Endothelial cell of umbilical vein (primary cell): ENCODE results near the gene KRTAP19-1. TPM values are rescaled to one million over a fixed set of nuclear protein-coding genes. Genes with fewer than 3 reads are reported as not detected.

Experiments used
- BruUV-seq: library from RNA; stranded (reverse); fragments of 400-500 nt; replicated peaks from 2 replicates; lab custom pipeline; 2021; lab: Mats Ljungman, UMichigan
- CTCF ChIA-PET: fragments of 300-600, 350-600 bp; sonication (Branson Sonifier 250); formaldehyde crosslinking; loops from one replicate; lab custom pipeline; 2021; ENCODE audit warnings: antibody characterized with exemption, inconsistent platforms; lab: Charles Lee
- POLR2A ChIA-PET: fragments of 300-600, 350-600 bp; sonication (Branson Sonifier 250); formaldehyde crosslinking; loops from one replicate; lab custom pipeline; 2021; ENCODE audit warnings: antibody characterized with exemption, inconsistent platforms; lab: Charles Lee
- DNase-seq: peaks from one replicate; pipeline ENCODE4 v3.0.0-alpha.2; 2011; ENCODE audit warnings: low read depth, low spot score
- FAIRE-seq: peaks from 2 replicates; lab custom pipeline; 2011; peaks lifted over from hg19 to GRCh38; lab: Jason Lieb, UNC
- H2AFZ ChIP-seq: 2 replicates; pipeline ENCODE4 v1.6.0; 2012; ENCODE audit warnings: low read depth, low read length, control low read depth, inconsistent platforms
- H3K27ac ChIP-seq: 2 replicates; pipeline ENCODE4 v1.5.1; 2011; ENCODE audit warnings: low read depth, mild to moderate bottlenecking, control low read depth, low read length, moderate library complexity; ENCODE audit not compliant: insufficient read depth
- H3K27me3 ChIP-seq, 2 experiments: 2 replicates each; pipeline versions ENCODE4 v1.6.0 to v1.6.1; 2011; ENCODE audit warnings: low read length in 2 of 2, mixed read lengths in 1 of 2; ENCODE audit not compliant: control insufficient read depth in 2 of 2, insufficient read depth in 2 of 2
- H3K36me3 ChIP-seq, 2 experiments: 2 replicates in 1 of 2; 3 replicates in 1 of 2; pipeline ENCODE4 v1.5.1; 2011; ENCODE audit warnings: low read length in 2 of 2, mild to moderate bottlenecking in 1 of 2, moderate library complexity in 1 of 2; ENCODE audit not compliant: control insufficient read depth in 2 of 2, insufficient read depth in 2 of 2; ENCODE audit errors: extremely low read depth in 1 of 2
- H3K4me1 ChIP-seq: 3 replicates; pipeline ENCODE4 v1.5.1; 2011; ENCODE audit warnings: mild to moderate bottlenecking, low read length; ENCODE audit not compliant: control insufficient read depth, insufficient read depth; ENCODE audit errors: extremely low read depth
- H3K4me2 ChIP-seq: 2 replicates; pipeline ENCODE4 v1.6.1; 2011; ENCODE audit warnings: low read length, control low read depth, mixed read lengths; ENCODE audit not compliant: insufficient read depth
- H3K4me3 ChIP-seq, 3 experiments: fragments of 200-600 bp in 1 of 3; sonication (generic), shearing (Covaris generic) in 1 of 3; replicated peaks in 1 of 3; 2 replicates each; pipeline ENCODE4 v1.5.1; 2011 to 2016; ENCODE audit warnings: control low read depth in 3 of 3, low read length in 3 of 3, mild to moderate bottlenecking in 2 of 3, inconsistent platforms in 1 of 3, low read depth in 1 of 3, moderate library complexity in 1 of 3; ENCODE audit not compliant: insufficient read depth in 1 of 3
- H3K79me2 ChIP-seq: 2 replicates; pipeline ENCODE4 v1.6.0; 2012; ENCODE audit warnings: low read length, inconsistent platforms; ENCODE audit not compliant: control insufficient read depth, insufficient read depth
- H3K9ac ChIP-seq: replicated peaks from 2 replicates; pipeline ENCODE3; 2011; ENCODE audit warnings: low read length, control low read depth; ENCODE audit not compliant: insufficient read depth; ENCODE audit errors: extremely low read depth
- H3K9me1 ChIP-seq: replicated peaks from 3 replicates; pipeline ENCODE4 v1.6.0; 2011; ENCODE audit warnings: mild to moderate bottlenecking, low read length; ENCODE audit not compliant: control insufficient read depth, insufficient read depth; ENCODE audit errors: extremely low read depth
- H3K9me3 ChIP-seq: replicated peaks from 2 replicates; pipeline ENCODE4 v1.5.1; 2012; ENCODE audit warnings: low read length, inconsistent platforms; ENCODE audit not compliant: control insufficient read depth, insufficient read depth
- H4K20me1 ChIP-seq: replicated peaks from 2 replicates; pipeline ENCODE3; 2011; ENCODE audit warnings: mild to moderate bottlenecking, low read length; ENCODE audit not compliant: control insufficient read depth, insufficient read depth; ENCODE audit errors: extremely low read depth
- EZH2 ChIP-seq: IDR thresholded peaks from 2 replicates; pipeline ENCODE4 v1.6.1; 2012; ENCODE audit warnings: borderline replicate concordance, low read depth, mild to moderate bottlenecking, moderate library complexity, low read length, inconsistent platforms; ENCODE audit not compliant: severe bottlenecking
- FOS ChIP-seq: IDR thresholded peaks from 2 replicates; pipeline ENCODE4 v1.6.1; 2011; ENCODE audit warnings: mild to moderate bottlenecking, low read length, moderate library complexity, borderline replicate concordance; ENCODE audit not compliant: insufficient read depth
- GATA2 ChIP-seq: IDR thresholded peaks from 2 replicates; pipeline ENCODE4 v1.7.0; 2011; ENCODE audit warnings: low read depth, mild to moderate bottlenecking, moderate library complexity, mixed read lengths, low read length; ENCODE audit not compliant: insufficient read length, insufficient read depth
- JUN ChIP-seq: IDR thresholded peaks from 2 replicates; pipeline ENCODE4 v1.6.1; 2011; ENCODE audit warnings: borderline replicate concordance, low read depth; ENCODE audit not compliant: insufficient read length, insufficient read depth
- MYC ChIP-seq: IDR thresholded peaks from one replicate; pipeline ENCODE4 v1.6.1; 2011; ENCODE audit warnings: mild to moderate bottlenecking, low read depth, low read length
- POLR2A ChIP-seq: IDR thresholded peaks from 2 replicates; pipeline ENCODE4 v1.6.1; 2012; ENCODE audit warnings: low read depth, mild to moderate bottlenecking, control low read depth, low read length
- POLR2AphosphoS5 ChIP-seq: IDR thresholded peaks from 2 replicates; pipeline ENCODE4 v1.6.1; 2012; ENCODE audit warnings: low read depth, mild to moderate bottlenecking, control low read depth, low read length, moderate library complexity; ENCODE audit not compliant: insufficient read depth
- dilution Hi-C: fragments of 300-500 bp; cut with MboI; formaldehyde crosslinking; loops from one replicate; pipeline ENCODE4 v1.15.0; 2019; ENCODE audit warnings: low sequenced_read_pairs; ENCODE audit not compliant: extremely low pct_ligation_motif_present
- intact Hi-C: fragments of 100-400 bp; cut with micrococcal nuclease; formaldehyde crosslinking; loops from one replicate; pipeline ENCODE4 v1.10.0; 2022
- polyA plus RNA-seq, 4 experiments: library from polyadenylated mRNA; depleted of rRNA in 3 of 4; stranded (reverse) in 3 of 4; unstranded in 1 of 4; fragments of >200 nt; gene quantifications; 2 replicates each; pipeline versions ENCODE4 v1.2.1 to v1.2.3, GENCODE V29; 2011 to 2012; ENCODE audit warnings: missing spikeins in 1 of 4
- total RNA-seq: library from RNA; stranded (reverse); gene quantifications from 2 replicates; pipeline ENCODE4 v1.2.3, GENCODE V29; 2021
- TF ChIP-seq, protein P1 (sequence below): IDR thresholded peaks from 2 replicates; pipeline ENCODE4 v1.6.1; 2011; ENCODE audit not compliant: insufficient read depth, insufficient read length
- TF ChIP-seq, protein P2 (sequence below), 2 donors: IDR thresholded peaks; 1 replicate in 1 of 2; 2 replicates in 1 of 2; pipeline ENCODE4 v1.5.1; 2011; ENCODE audit warnings: low read length in 2 of 2, mild to moderate bottlenecking in 2 of 2, moderate library complexity in 2 of 2, control low read depth in 1 of 2, inconsistent platforms in 1 of 2, low read depth in 1 of 2; ENCODE audit not compliant: insufficient read depth in 1 of 2; ENCODE audit errors: extremely low read depth in 1 of 2

Gene KRTAP19-1
- total and polyA plus RNA-seq, 2 donors (not counting 3 experiments of a cell fraction or from before 2014, with no cell fraction given), result not detected

DNA sequence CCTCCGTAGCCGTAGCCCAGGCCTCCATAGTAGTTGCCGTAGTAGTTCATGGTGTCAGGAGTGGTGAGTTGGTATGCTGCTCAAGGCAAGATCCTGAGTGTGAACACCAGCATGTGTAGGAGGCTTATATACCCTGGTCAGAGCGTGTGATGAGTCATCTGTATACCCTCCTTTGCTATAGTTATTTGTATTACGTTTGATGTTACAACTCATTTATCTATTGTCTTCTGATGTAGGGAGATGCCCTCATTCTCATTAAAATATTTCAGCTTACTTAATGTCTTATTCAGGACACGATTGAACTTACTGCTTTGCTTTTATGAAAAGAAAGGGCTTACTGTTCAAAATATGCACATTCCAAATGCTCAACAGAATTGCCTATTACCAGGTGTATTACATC, 21.9 kb upstream of the KRTAP19-1 start, which contains the start of gene KRTAP19-5:
TSS of gene KRTAP19-5 (minus strand) at position 101 of the 400 bp plus-strand sequence. CDS start at position 50, 51 bp downstream.
- no peaks in the 10 kb centered on the region for H3K79me2 ChIP-seq
- no peak for DNase-seq
- CTCF ChIA-PET, result no interaction called here
- H3K9me1 ChIP-seq, result no peaks in the 10 kb centered on the region
- POLR2A ChIA-PET, result no interaction called here
- TF ChIP-seq JUN, result no peak
- TF ChIP-seq GATA2, result no peak
- no peak for TF ChIP-seq POLR2AphosphoS5
- TF ChIP-seq, protein P1, sequence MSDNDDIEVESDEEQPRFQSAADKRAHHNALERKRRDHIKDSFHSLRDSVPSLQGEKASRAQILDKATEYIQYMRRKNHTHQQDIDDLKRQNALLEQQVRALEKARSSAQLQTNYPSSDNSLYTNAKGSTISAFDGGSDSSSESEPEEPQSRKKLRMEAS, result no peak
- TF ChIP-seq EZH2, result no peak
- no peak for TF ChIP-seq FOS
- TF ChIP-seq, protein P2, sequence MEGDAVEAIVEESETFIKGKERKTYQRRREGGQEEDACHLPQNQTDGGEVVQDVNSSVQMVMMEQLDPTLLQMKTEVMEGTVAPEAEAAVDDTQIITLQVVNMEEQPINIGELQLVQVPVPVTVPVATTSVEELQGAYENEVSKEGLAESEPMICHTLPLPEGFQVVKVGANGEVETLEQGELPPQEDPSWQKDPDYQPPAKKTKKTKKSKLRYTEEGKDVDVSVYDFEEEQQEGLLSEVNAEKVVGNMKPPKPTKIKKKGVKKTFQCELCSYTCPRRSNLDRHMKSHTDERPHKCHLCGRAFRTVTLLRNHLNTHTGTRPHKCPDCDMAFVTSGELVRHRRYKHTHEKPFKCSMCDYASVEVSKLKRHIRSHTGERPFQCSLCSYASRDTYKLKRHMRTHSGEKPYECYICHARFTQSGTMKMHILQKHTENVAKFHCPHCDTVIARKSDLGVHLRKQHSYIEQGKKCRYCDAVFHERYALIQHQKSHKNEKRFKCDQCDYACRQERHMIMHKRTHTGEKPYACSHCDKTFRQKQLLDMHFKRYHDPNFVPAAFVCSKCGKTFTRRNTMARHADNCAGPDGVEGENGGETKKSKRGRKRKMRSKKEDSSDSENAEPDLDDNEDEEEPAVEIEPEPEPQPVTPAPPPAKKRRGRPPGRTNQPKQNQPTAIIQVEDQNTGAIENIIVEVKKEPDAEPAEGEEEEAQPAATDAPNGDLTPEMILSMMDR (IDR thresholded peaks at IDR 0.05; ENCODE audit: extremely low read depth in 1 of 2, insufficient read depth in 1 of 2, low read depth in 1 of 2, low read length in 2 of 2), result no peak
- no peak for TF ChIP-seq MYC
- no peak for TF ChIP-seq POLR2A
- dilution Hi-C loops (no loop called here), intact Hi-C loops (no loop called here)
- no peak within 1 kb of the TSS for H2AFZ ChIP-seq
- no peaks in the 10 kb centered on the region for H3K27me3 ChIP-seq
- no peaks in the 10 kb centered on the region for H4K20me1 ChIP-seq
- no peak for FAIRE-seq
- H3K4me2 ChIP-seq, result no peak within 1 kb of the TSS
- peaks cover 4% of the 10 kb centered on the region for H3K9me3 ChIP-seq
- H3K9ac ChIP-seq, result no peak within 1 kb of the TSS
- H3K4me1 ChIP-seq, result no peaks in the 10 kb centered on the region
- H3K27ac ChIP-seq, result no peak within 1 kb of the TSS
- H3K36me3 ChIP-seq, result no peaks in the 10 kb centered on the region
- H3K4me3 ChIP-seq, result no peak within 1 kb of the TSS
- no TSS peak for BruUV-seq
